Ovary (tissue), 9 donors: ENCODE results near the gene EDN3. TPM values are rescaled to one million over a fixed set of nuclear protein-coding genes. Genes with fewer than 3 reads are reported as not detected.
"Not testable (repeated sequence)": the region's sequence is repeated elsewhere in the genome, so short reads cannot be mapped to it uniquely, and the experiment has no call there.

Experiments
- DNase-seq, 5 donors: peaks; one replicate each; pipeline ENCODE4 v3.0.0-alpha.2; 2019 to 2020
- H3K27ac ChIP-seq, 2 donors: fragments of 200-600 bp; one replicate each; pipeline versions ENCODE4 v1.5.1 to v1.8.0; 2019 to 2022
- H3K27me3 ChIP-seq: fragments of 200-600 bp; one replicate; pipeline ENCODE4 v1.8.0; 2022
- H3K36me3 ChIP-seq: fragments of 200-600 bp; sonication (generic); one replicate; pipeline ENCODE4 v1.5.1; 2019
- H3K4me1 ChIP-seq: one replicate; pipeline ENCODE4 v1.8.1; 2013; ENCODE audit warnings: mild to moderate bottlenecking, moderate library complexity; ENCODE audit not compliant: insufficient read depth
- H3K4me3 ChIP-seq: fragments of 200-600 bp; sonication (generic); one replicate; pipeline ENCODE4 v1.5.1; 2017
- H3K9me3 ChIP-seq, 2 donors: fragments of 200-600 bp in 1 of 2; sonication (generic) in 1 of 2; one replicate each; pipeline versions ENCODE4 v1.5.1 to v1.8.1; 2013 to 2019; ENCODE audit warnings: mild to moderate bottlenecking in 1 of 2, moderate library complexity in 1 of 2
- CTCF ChIP-seq, 3 donors: fragments of 450-650 bp in 2 of 3; fragments of 200-600 bp in 1 of 3; IDR thresholded peaks; one replicate each; pipeline versions ENCODE4 v1.5.1 to v1.8.0; 2016 to 2022; ENCODE audit warnings: antibody characterized with exemption in 3 of 3, mild to moderate bottlenecking in 1 of 3
- EP300 ChIP-seq: sonication (generic); formaldehyde crosslinking; IDR thresholded peaks from one replicate; pipeline ENCODE4 v1.6.1; 2017; ENCODE audit warnings: antibody characterized with exemption
- POLR2A ChIP-seq: fragments of 450-650 bp; IDR thresholded peaks from one replicate; pipeline ENCODE4 v1.6.1; 2017; ENCODE audit warnings: antibody characterized with exemption, mild to moderate bottlenecking, moderate library complexity
- WGBS, 3 donors: extraction: QIAGEN DNeasy Blood & Tissue Kit in 1 of 3; methylation state at CpG; one replicate each; pipeline versions ENCODE4 v1.1.5 to v1.1.7; 2013 to 2017; 5-methylcytosine and 5-hydroxymethylcytosine counted together
- intact Hi-C, 4 donors: fragments of 100-400 bp; cut with DNase I; formaldehyde crosslinking; loops; one replicate each; pipeline versions ENCODE4 v1.11.0 to v1.15.1; 2022 to 2023
- polyA plus RNA-seq, 2 donors: library from polyadenylated mRNA; stranded (reverse); fragments of 200-250 nt in 1 of 2; fragments of 350-450 nt in 1 of 2; fragmentation: Illumina TruSeq in 1 of 2; extraction: RNeasy Lipid Tissue Mini Kit (QIAGEN cat#74804) in 1 of 2; gene quantifications; one replicate each; pipeline ENCODE4 v1.2.3, GENCODE V29; 2013 to 2014
- total RNA-seq, 7 donors: library from RNA; depleted of rRNA in 2 of 7; stranded (reverse); fragments of >200 nt in 2 of 7; fragmentation: NEBNext Ultra II Directional in 3 of 7; extraction: Animal tissue kit (Norgen Biotek cat#: 25700) in 3 of 7; gene quantifications; one replicate each; pipeline versions ENCODE4 v1.1.0 to v1.2.4, GENCODE V29; 2016 to 2023
- donor health status: DM: no; HTN: no; CAD: no; lungs with moderate emphysema.
- donor health status: DM: no; HTN: no; CAD: no.
- donor health status: Bipolar disorder and iron deficiency.
- donor health status: DM: yes; HTN: yes; CAD: no.
- donor health status: DM: no; HTN: no; CAD: no.
- donor health status: DM: yes; HTN: yes; CAD: no.

The EDN3 gene
- total and polyA plus RNA-seq, 9 donors, result 0.18 to 6.4 (median 0.57) TPM; not detected in 2

- 81 to 85% (median 85%) methylated on average over 4 of the region's 4 CpGs for WGBS, 3 donors
- Histone ChIP-seq H3K4me3 (no peak overlapping the region), H3K4me1 (no peaks in the 10 kb centered on the region), H3K27me3 (no peaks in the 10 kb centered on the region), H3K36me3 (no peaks in the 10 kb centered on the region), H3K27ac (no peak overlapping the region), H3K9me3 (no peaks in the 10 kb centered on the region)
- intact Hi-C loops, result loop anchor here in 1 of 4 donors (10.0 kb wide), 1 partner anchor 1439 kb away; no protein-coding TSS in a partner anchor
- TF ChIP-seq CTCF (IDR thresholded peaks at IDR 0.05) (no peak), EP300 (no peak), POLR2A (no peak)
- DNase-seq, result no peak
These were observed 35.0 kb downstream of the EDN3 start for GRCh38 chr20:59335377-59335776.

GRCh38 chr20:59336540-59336939 is 36.1 kb downstream of the EDN3 start:
- intact Hi-C loops, result loop anchor here in 1 of 4 donors (10.0 kb wide), 1 partner anchor 1438 kb away; no protein-coding TSS in a partner anchor
- WGBS, 3 donors, result 47 to 71% (median 67%) methylated on average over 5 of the region's 5 CpGs
- no peaks in the 10 kb centered on the region for H3K9me3 ChIP-seq
- DNase-seq, result no peak
- TF ChIP-seq CTCF (IDR thresholded peaks at IDR 0.05) (no peak), EP300 (no peak), POLR2A (no peak)
- no peak overlapping the region for H3K4me3 ChIP-seq
- no peak overlapping the region for H3K27ac ChIP-seq
- H3K27me3 ChIP-seq, result no peaks in the 10 kb centered on the region
- no peaks in the 10 kb centered on the region for H3K4me1 ChIP-seq
- H3K36me3 ChIP-seq, result no peaks in the 10 kb centered on the region

- H3K27ac ChIP-seq, H3K36me3 ChIP-seq, H3K9me3 ChIP-seq, H3K27me3 ChIP-seq, H3K4me1 ChIP-seq, H3K4me3 ChIP-seq, DNase-seq: not testable (repeated sequence)
- intact Hi-C loops, result loop anchor here in 1 of 4 donors (10.0 kb wide), 1 partner anchor 1436 kb away; no protein-coding TSS in a partner anchor
- 60 to 82% (median 71%) methylated on average over 1 to 5 of the region's 8 CpGs for WGBS, 3 donors
These were observed 38.0 kb downstream of the EDN3 start for GRCh38 chr20:59338444-59338843.

GRCh38 chr20:59340201-59340885 is 39.9 kb downstream of the EDN3 start:
- WGBS, 3 donors, result 80 to 81% (median 81%) methylated on average over 12 of the region's 12 CpGs

GRCh38 chr20:59341285-59342022 is 41.0 kb downstream of the EDN3 start:
- WGBS, 3 donors, result 78 to 80% (median 78%) methylated on average over 4 of the region's 4 CpGs
- H3K4me1 ChIP-seq, H3K36me3 ChIP-seq, H3K27ac ChIP-seq, intact Hi-C loops, H3K4me3 ChIP-seq, H3K9me3 ChIP-seq, H3K27me3 ChIP-seq, DNase-seq: not testable (repeated sequence)

More at GRCh38 chr20:59340201-59340885, 39.9 kb downstream of the EDN3 start:
- intact Hi-C loops, result no loop called here
- H3K4me1 ChIP-seq, result no peaks in the 10 kb centered on the region
- H3K27ac ChIP-seq, result no peak overlapping the region
- no peaks in the 10 kb centered on the region for H3K27me3 ChIP-seq
- TF ChIP-seq POLR2A (no peak), EP300 (no peak), CTCF (IDR thresholded peaks at IDR 0.05) (no peak)
- no peaks in the 10 kb centered on the region for H3K36me3 ChIP-seq
- H3K4me3 ChIP-seq, result no peak overlapping the region
- DNase-seq, result no peak
- no peaks in the 10 kb centered on the region for H3K9me3 ChIP-seq
